B cell (primary cell): ENCODE data around the gene MYH7B. TPM values are rescaled to one million over a fixed set of nuclear protein-coding genes. Genes with fewer than 3 reads are reported as not detected.

Experiments used
- ATAC-seq: fragments of 200-7000 bp; cut with Tn5 transposase; one replicate; pipeline ENCODE4 v1.10.0; 2021; ENCODE audit warnings: low read depth, mild to moderate bottlenecking, moderate number of reproducible peaks, moderate library complexity
- CTCF ChIA-PET: fragments of 350-600 bp; sonication (Branson Sonifier 250); formaldehyde crosslinking; loops from one replicate; lab custom pipeline; 2021; ENCODE audit warnings: antibody characterized with exemption, inconsistent platforms; lab: Charles Lee
- POLR2A ChIA-PET: fragments of 350-600 bp; sonication (Branson Sonifier 250); formaldehyde crosslinking; loops from one replicate; lab custom pipeline; 2021; ENCODE audit warnings: antibody characterized with exemption; lab: Charles Lee
- DNase-seq: peaks from one replicate; pipeline ENCODE4 v3.0.0; 2013
- H2AFZ ChIP-seq: 2 replicates; pipeline ENCODE4 v1.6.1; 2012; ENCODE audit warnings: mild to moderate bottlenecking, low read depth, low read length; ENCODE audit not compliant: insufficient read depth, poor library complexity, severe bottlenecking
- H3K27ac ChIP-seq, 2 donors: 1 replicate in 1 of 2; 2 replicates in 1 of 2; pipeline ENCODE4 v1.5.1; 2012 to 2013; ENCODE audit warnings: low read length in 2 of 2, mild to moderate bottlenecking in 2 of 2, moderate library complexity in 1 of 2
- H3K27me3 ChIP-seq, 4 experiments: fragments of 200-600 bp in 1 of 4; sonication (generic) in 1 of 4; replicated peaks in 1 of 4; 1 replicate in 2 of 4; 2 replicates in 2 of 4; pipeline versions ENCODE4 v1.6.1 to v1.7.0; 2013 to 2016; ENCODE audit warnings: low read length in 3 of 4, mild to moderate bottlenecking in 2 of 4, mixed read lengths in 1 of 4, moderate library complexity in 1 of 4; ENCODE audit not compliant: insufficient read depth in 4 of 4, control insufficient read depth in 3 of 4; ENCODE audit errors: control extremely low read depth in 1 of 4
- H3K36me3 ChIP-seq, 2 experiments: replicated peaks in 1 of 2; 1 replicate in 1 of 2; 2 replicates in 1 of 2; pipeline versions ENCODE4 v1.6.1 to v1.7.1; 2013; ENCODE audit warnings: low read length in 1 of 2; ENCODE audit not compliant: insufficient read depth in 2 of 2, control insufficient read depth in 1 of 2; ENCODE audit errors: control extremely low read depth in 1 of 2, extremely low read depth in 1 of 2
- H3K4me1 ChIP-seq, 2 donors: fragments of 200-600 bp in 1 of 2; sonication (generic) in 1 of 2; 1 replicate in 1 of 2; 2 replicates in 1 of 2; pipeline versions ENCODE4 v1.5.1 to v1.6.1; 2013 to 2017; ENCODE audit warnings: low read length in 2 of 2; ENCODE audit not compliant: control insufficient read depth in 2 of 2, insufficient read depth in 2 of 2
- H3K4me2 ChIP-seq: replicated peaks from 2 replicates; pipeline ENCODE3; 2012; ENCODE audit warnings: mild to moderate bottlenecking, low read depth, low read length; ENCODE audit not compliant: poor library complexity, severe bottlenecking
- H3K4me3 ChIP-seq, 5 experiments: fragments of 200-600 bp in 1 of 5; sonication (generic) in 1 of 5; 1 replicate in 3 of 5; 2 replicates in 2 of 5; pipeline versions ENCODE4 v1.5.1 to v1.7.0; 2011 to 2016; ENCODE audit warnings: low read length in 4 of 5, mild to moderate bottlenecking in 4 of 5, low read depth in 2 of 5, control low read depth in 1 of 5, moderate library complexity in 1 of 5; ENCODE audit not compliant: insufficient read depth in 1 of 5; ENCODE audit errors: control extremely low read depth in 1 of 5, extremely low read depth in 1 of 5
- H3K79me2 ChIP-seq: fragments of 200-600 bp; sonication (generic); one replicate; pipeline ENCODE4 v1.6.0; 2016; ENCODE audit warnings: low read length; ENCODE audit not compliant: control insufficient read depth, insufficient read depth
- H3K9ac ChIP-seq: fragments of 200-600 bp; sonication (generic); 2 replicates; pipeline ENCODE4 v1.6.1; 2017; ENCODE audit warnings: mild to moderate bottlenecking, low read length, moderate library complexity
- H3K9me3 ChIP-seq, 3 donors: one replicate each; pipeline versions ENCODE4 v1.6.1 to v1.7.1; 2013; ENCODE audit warnings: low read length in 2 of 3; ENCODE audit not compliant: control insufficient read depth in 2 of 3, insufficient read depth in 1 of 3; ENCODE audit errors: control extremely low read depth in 1 of 3
- H4K20me1 ChIP-seq: 2 replicates; pipeline ENCODE4 v1.6.0; 2012; ENCODE audit warnings: mild to moderate bottlenecking, low read length; ENCODE audit not compliant: insufficient read depth, control insufficient read depth, poor library complexity, severe bottlenecking
- H3K27ac Mint-ChIP-seq: one replicate; pipeline ENCODE4 v1.8.0; 2021; ENCODE audit warnings: mixed read lengths
- H3K27me3 Mint-ChIP-seq: one replicate; pipeline ENCODE4 v1.8.0; 2021; ENCODE audit warnings: mixed read lengths
- H3K4me1 Mint-ChIP-seq: one replicate; pipeline ENCODE4 v1.8.0; 2021; ENCODE audit warnings: mixed read lengths
- H3K4me3 Mint-ChIP-seq: one replicate; pipeline ENCODE4 v1.8.0; 2021; ENCODE audit warnings: mixed read lengths
- H3K9me3 Mint-ChIP-seq: one replicate; pipeline ENCODE4 v1.8.0; 2022; ENCODE audit warnings: mixed read lengths; ENCODE audit not compliant: insufficient read depth
- CTCF ChIP-seq: fragments of 200-600 bp; IDR thresholded peaks from one replicate; pipeline ENCODE4 v1.8.0; 2022; ENCODE audit warnings: antibody characterized with exemption, mild to moderate bottlenecking
- EZH2 ChIP-seq: IDR thresholded peaks from 2 replicates; pipeline ENCODE4 v1.6.1; 2012; ENCODE audit warnings: borderline replicate concordance, low read depth, mild to moderate bottlenecking, moderate library complexity, low read length; ENCODE audit not compliant: insufficient read depth, poor library complexity, severe bottlenecking
- WGBS: methylation state at CpG from one replicate; pipeline ENCODE4 v1.1.5; 2013; ENCODE audit warnings: missing lambda C conversion rate; ENCODE audit not compliant: insufficient coverage; 5-methylcytosine and 5-hydroxymethylcytosine counted together
- intact Hi-C: fragments of 100-400 bp; cut with micrococcal nuclease; formaldehyde crosslinking; loops from one replicate; pipeline ENCODE4 v1.10.0; 2022
- polyA plus RNA-seq: library from polyadenylated mRNA; depleted of rRNA; stranded (reverse); fragments of >200 nt; gene quantifications from 2 replicates; pipeline ENCODE4 v1.2.3, GENCODE V29; 2012
- total RNA-seq, 2 donors: library from RNA; stranded (reverse); fragments of 120-200 nt in 1 of 2; gene quantifications; 1 replicate in 1 of 2; 2 replicates in 1 of 2; pipeline versions ENCODE4 v1.2.3 to v1.2.4, GENCODE V29; 2013 to 2022

Gene MYH7B
- total and polyA plus RNA-seq, 2 donors (not counting 1 experiment from before 2014, with no cell fraction given): 0.79 to 1.2 TPM

GRCh38 chr20:34998331-34998950, 42.8 kb downstream of the MYH7B start:
- no peak for DNase-seq
- Histone ChIP-seq H3K4me2 (no peak overlapping the region), H3K79me2 (no peaks in the 10 kb centered on the region), H3K27ac (no peak overlapping the region), H3K4me3 (no peak overlapping the region), H2AFZ (no peak overlapping the region), H3K9me3 (no peaks in the 10 kb centered on the region), H3K27me3 (no peaks in the 10 kb centered on the region), H4K20me1 (no peaks in the 10 kb centered on the region), H3K4me1 (no peaks in the 10 kb centered on the region), H3K9ac (no peak overlapping the region), H3K36me3 (peaks cover 0 to 54% of the 10 kb centered on the region in 2 experiments)
- no peaks in the 10 kb centered on the region for H3K27me3 Mint-ChIP-seq
- H3K27ac Mint-ChIP-seq: no peak overlapping the region
- H3K4me1 Mint-ChIP-seq: peaks cover 4% of the 10 kb centered on the region
- WGBS: 99% methylated on average over 28 of the region's 28 CpGs
- CTCF ChIA-PET: no interaction called here
- H3K9me3 Mint-ChIP-seq: no peaks in the 10 kb centered on the region
- no peak overlapping the region for H3K4me3 Mint-ChIP-seq
- intact Hi-C loops: no loop called here
- no peak for TF ChIP-seq EZH2
- no peak for TF ChIP-seq CTCF
- ATAC-seq: no peak
- POLR2A ChIA-PET: no interaction called here

GRCh38 chr20:34999021-34999451, 43.4 kb downstream of the MYH7B start:
- H2AFZ ChIP-seq: no peak overlapping the region
- no peak overlapping the region for H3K27ac ChIP-seq
- peaks cover 4% of the 10 kb centered on the region for H3K4me1 Mint-ChIP-seq
- intact Hi-C loops: no loop called here
- peaks cover 0 to 59% of the 10 kb centered on the region in 2 experiments for H3K36me3 ChIP-seq
- no peak for DNase-seq
- TF ChIP-seq CTCF (no peak), EZH2 (no peak)
- H3K4me3 Mint-ChIP-seq: no peak overlapping the region
- 98% methylated on average over 25 of the region's 25 CpGs for WGBS
- H4K20me1 ChIP-seq: no peaks in the 10 kb centered on the region
- no peaks in the 10 kb centered on the region for H3K9me3 Mint-ChIP-seq
- POLR2A ChIA-PET: no interaction called here
- H3K4me3 ChIP-seq: no peak overlapping the region
- H3K79me2 ChIP-seq: no peaks in the 10 kb centered on the region
- no peaks in the 10 kb centered on the region for H3K9me3 ChIP-seq
- no peak overlapping the region for H3K4me2 ChIP-seq
- CTCF ChIA-PET: no interaction called here
- no peak for ATAC-seq
- no peaks in the 10 kb centered on the region for H3K27me3 Mint-ChIP-seq
- no peaks in the 10 kb centered on the region for H3K4me1 ChIP-seq
- no peak overlapping the region for H3K9ac ChIP-seq
- no peak overlapping the region for H3K27ac Mint-ChIP-seq
- H3K27me3 ChIP-seq: no peaks in the 10 kb centered on the region
